IMR-90 (cell line): ENCODE data around the gene S1PR4. TPM values are rescaled to one million over a fixed set of nuclear protein-coding genes. Genes with fewer than 3 reads are reported as not detected.
A peak's percentile ranks its signal among the peaks of the same experiment; 100 is the strongest.

Experiments used
- ATAC-seq: fragments of 200-7000 bp; cut with Tn5 transposase; 2 replicates; pipeline ENCODE4 v1.9.1; 2020; ENCODE audit warnings: low read depth, mild to moderate bottlenecking, moderate library complexity
- BruUV-seq: library from RNA; stranded (reverse); fragments of 400-500 nt; replicated peaks from 2 replicates; lab custom pipeline; 2021; lab: Mats Ljungman, UMichigan
- CTCF ChIA-PET: fragments of 300-600 bp; formaldehyde crosslinking; extraction: SDS; loops from one replicate; lab custom pipeline; 2021; ENCODE audit warnings: antibody characterized with exemption; lab: Yijun Ruan, JAX
- POLR2A ChIA-PET: fragments of 300-600 bp; sonication (Branson Sonifier 250); formaldehyde crosslinking; loops from one replicate; lab custom pipeline; 2022; ENCODE audit warnings: antibody characterized with exemption; ENCODE audit not compliant: unreplicated experiment; lab: Charles Lee
- DNase-seq: peaks from one replicate; pipeline ENCODE4 v3.0.0; 2013
- H2AFZ ChIP-seq: replicated peaks from 2 replicates; pipeline ENCODE3; 2013; ENCODE audit warnings: low read length, mild to moderate bottlenecking; ENCODE audit not compliant: poor library complexity
- H2AK5ac ChIP-seq: 2 replicates; pipeline ENCODE4 v1.6.1; 2013; ENCODE audit warnings: low read depth, low read length, inconsistent platforms
- H2AK9ac ChIP-seq: replicated peaks from 2 replicates; pipeline ENCODE3; 2013; ENCODE audit warnings: mild to moderate bottlenecking, low read depth, low read length, moderate library complexity; ENCODE audit not compliant: poor library complexity
- H2BK120ac ChIP-seq: 2 replicates; pipeline ENCODE4 v1.6.1; 2013; ENCODE audit warnings: low read depth, low read length, inconsistent platforms
- H2BK15ac ChIP-seq: 3 replicates; pipeline ENCODE4 v1.6.1; 2013; ENCODE audit warnings: low read depth, low read length, inconsistent platforms
- H2BK20ac ChIP-seq: 2 replicates; pipeline ENCODE4 v1.6.1; 2013; ENCODE audit warnings: low read depth, mild to moderate bottlenecking, inconsistent platforms, low read length, moderate library complexity
- H2BK5ac ChIP-seq: 2 replicates; pipeline ENCODE4 v1.6.1; 2013; ENCODE audit warnings: mild to moderate bottlenecking, low read depth, low read length, inconsistent platforms; ENCODE audit not compliant: poor library complexity, severe bottlenecking
- H3K14ac ChIP-seq: replicated peaks from 2 replicates; pipeline ENCODE4 v1.6.1; 2013; ENCODE audit warnings: low read depth, low read length, inconsistent platforms
- H3K18ac ChIP-seq: 2 replicates; pipeline ENCODE4 v1.6.1; 2013; ENCODE audit warnings: low read depth, low read length, control low read depth
- H3K23ac ChIP-seq: 2 replicates; pipeline ENCODE4 v1.6.1; 2013; ENCODE audit warnings: low read depth, low read length, inconsistent platforms
- H3K27ac ChIP-seq: 2 replicates; pipeline ENCODE4 v1.5.1; 2013; ENCODE audit warnings: mild to moderate bottlenecking, control low read depth, low read length; ENCODE audit not compliant: insufficient read depth
- H3K27me3 ChIP-seq: 2 replicates; pipeline ENCODE4 v1.6.1; 2013; ENCODE audit warnings: low read length; ENCODE audit not compliant: control insufficient read depth, insufficient read depth
- H3K36me3 ChIP-seq: 2 replicates; pipeline ENCODE4 v1.6.1; 2013; ENCODE audit warnings: low read length, mixed read lengths; ENCODE audit not compliant: control insufficient read depth, insufficient read depth
- H3K4ac ChIP-seq: 2 replicates; pipeline ENCODE4 v1.6.1; 2013; ENCODE audit warnings: low read depth, low read length, inconsistent platforms
- H3K4me1 ChIP-seq: 2 replicates; pipeline ENCODE4 v1.6.1; 2013; ENCODE audit warnings: low read length, mixed read lengths; ENCODE audit not compliant: control insufficient read depth, insufficient read depth
- H3K4me2 ChIP-seq: 2 replicates; pipeline ENCODE4 v1.6.1; 2013; ENCODE audit warnings: low read depth, mild to moderate bottlenecking, control low read depth, low read length, moderate library complexity
- H3K4me3 ChIP-seq: 2 replicates; pipeline ENCODE4 v1.5.1; 2013; ENCODE audit warnings: low read depth, mild to moderate bottlenecking, control low read depth, low read length, moderate library complexity; ENCODE audit not compliant: insufficient read depth
- H3K56ac ChIP-seq: 2 replicates; pipeline ENCODE4 v1.6.1; 2013; ENCODE audit warnings: low read length, inconsistent platforms; ENCODE audit not compliant: insufficient read depth; ENCODE audit errors: extremely low read depth
- H3K79me1 ChIP-seq, 2 experiments: 2 replicates each; pipeline ENCODE4 v1.6.1; 2013; ENCODE audit warnings: low read length in 2 of 2, inconsistent platforms in 1 of 2, low read depth in 1 of 2
- H3K9ac ChIP-seq: 2 replicates; pipeline ENCODE4 v1.6.1; 2013; ENCODE audit warnings: low read depth, low read length, control low read depth
- H3K9me1 ChIP-seq: 2 replicates; pipeline ENCODE4 v1.6.1; 2013; ENCODE audit warnings: low read length, inconsistent platforms; ENCODE audit not compliant: insufficient read depth
- H3K9me3 ChIP-seq: 2 replicates; pipeline ENCODE4 v1.6.1; 2013; ENCODE audit warnings: low read length; ENCODE audit not compliant: control insufficient read depth, insufficient read depth
- H4K20me1 ChIP-seq: 2 replicates; pipeline ENCODE4 v1.6.1; 2013; ENCODE audit warnings: low read length, inconsistent platforms; ENCODE audit not compliant: insufficient read depth
- H4K5ac ChIP-seq: 2 replicates; pipeline ENCODE4 v1.6.1; 2013; ENCODE audit warnings: mild to moderate bottlenecking, low read depth, low read length, control low read depth
- H4K8ac ChIP-seq, 2 experiments: 2 replicates each; pipeline ENCODE4 v1.6.1; 2013; ENCODE audit warnings: low read depth in 2 of 2, low read length in 2 of 2, control low read depth in 1 of 2, inconsistent platforms in 1 of 2
- H4K91ac ChIP-seq: 2 replicates; pipeline ENCODE4 v1.6.1; 2013; ENCODE audit warnings: low read depth, low read length, inconsistent platforms; ENCODE audit not compliant: insufficient read depth
- CHD1 ChIP-seq: IDR thresholded peaks from 2 replicates; pipeline ENCODE4 v1.6.1; 2012; ENCODE audit warnings: low read depth, low read length, improper control_type of control experiment
- MAZ ChIP-seq: IDR thresholded peaks from 2 replicates; pipeline ENCODE4 v1.6.1; 2012; ENCODE audit warnings: low read depth, mild to moderate bottlenecking, low read length, improper control_type of control experiment, moderate library complexity, borderline replicate concordance
- MXI1 ChIP-seq: IDR thresholded peaks from 2 replicates; pipeline ENCODE4 v1.6.1; 2012; ENCODE audit warnings: low read depth, mild to moderate bottlenecking, low read length, moderate library complexity, borderline replicate concordance
- NFE2L2 ChIP-seq: fragments of 150-350 bp; IDR thresholded peaks from 2 replicates; pipeline ENCODE4 v1.6.1; 2016; ENCODE audit warnings: low read depth, mild to moderate bottlenecking, low read length
- POLR2A ChIP-seq: IDR thresholded peaks from 2 replicates; pipeline ENCODE4 v1.6.1; 2012; ENCODE audit warnings: mild to moderate bottlenecking, low read depth, low read length
- RAD21 ChIP-seq: IDR thresholded peaks from 2 replicates; pipeline ENCODE4 v1.6.1; 2012; ENCODE audit warnings: low read length, improper control_type of control experiment
- RCOR1 ChIP-seq: IDR thresholded peaks from 2 replicates; pipeline ENCODE4 v1.6.1; 2012; ENCODE audit warnings: mild to moderate bottlenecking, low read length, improper control_type of control experiment; ENCODE audit not compliant: insufficient replicate concordance
- SMC3 ChIP-seq: fragments of 150-350 bp; IDR thresholded peaks from 2 replicates; pipeline ENCODE4 v1.6.1; 2016; ENCODE audit warnings: low read depth, mild to moderate bottlenecking, antibody characterized with exemption, low read length, moderate library complexity
- WGBS, 2 experiments: methylation state at CpG; one replicate each; pipeline versions ENCODE4 v1.1.5 to v1.1.7; 2013; ENCODE audit warnings: missing lambda C conversion rate in 2 of 2; ENCODE audit not compliant: insufficient read length in 1 of 2; ENCODE audit errors: extremely low coverage in 2 of 2; 5-methylcytosine and 5-hydroxymethylcytosine counted together
- dilution Hi-C: fragments of 300-500 bp; cut with HindIII; formaldehyde crosslinking; loops from one replicate; pipeline ENCODE4 v1.14.3; 2018; ENCODE audit warnings: low sequenced_read_pairs; ENCODE audit not compliant: unreplicated experiment
- in situ Hi-C: fragments of 300-500 bp; cut with MboI; formaldehyde crosslinking; loops from 3 replicates; pipeline ENCODE4 v1.14.3; 2019; ENCODE audit warnings: low sequenced_read_pairs, inconsistent platforms, mixed read lengths
- intact Hi-C: fragments of 100-400 bp; cut with micrococcal nuclease; formaldehyde crosslinking; loops from 2 replicates; pipeline ENCODE4 v1.10.0; 2022
- polyA plus RNA-seq, 3 experiments: library from polyadenylated mRNA; depleted of rRNA; stranded (reverse); fragments of >200 nt; gene quantifications; 2 replicates each; pipeline ENCODE4 v1.2.3, GENCODE V29; 2012; ENCODE audit warnings: low replicate concordance in 1 of 3
- total RNA-seq: library from RNA; depleted of rRNA; stranded (reverse); fragments of >200 nt; gene quantifications from 2 replicates; pipeline ENCODE4 v1.2.3, GENCODE V29; 2012
- TF ChIP-seq, protein P1 (sequence below): conservative IDR thresholded peaks from 2 replicates; pipeline ENCODE4 v1.5.1; 2012; ENCODE audit warnings: mild to moderate bottlenecking, low read depth, low read length, improper control_type of control experiment
- TF ChIP-seq, protein P2 (sequence below): fragments of 150-350 bp; IDR thresholded peaks from 2 replicates; pipeline ENCODE4 v1.6.1; 2017; ENCODE audit warnings: mild to moderate bottlenecking, antibody characterized with exemption, low read length, low read depth

S1PR4 gene
- total and polyA plus RNA-seq, 2 of the 4 experiments (the other 2 are of a cell fraction): not detected

DNA sequence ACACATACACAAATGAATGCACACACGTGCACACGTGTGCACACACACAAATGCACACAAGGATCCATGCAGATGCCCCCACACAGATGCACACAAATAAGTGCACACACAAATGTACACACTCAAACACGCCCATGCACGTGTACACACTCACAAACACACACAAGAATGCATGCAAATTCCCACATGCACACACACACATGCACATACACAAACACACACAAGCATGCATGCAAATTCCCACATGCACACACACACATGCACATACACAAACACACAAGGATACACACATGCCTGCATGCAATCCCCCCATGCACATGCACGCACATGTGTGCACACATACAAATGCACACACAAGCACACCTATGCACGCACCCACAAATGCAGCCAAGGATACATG, 29.5 kb upstream of the S1PR4 start:
- Histone ChIP-seq H3K9me1 (peaks cover 6% of the 10 kb centered on the region; the same call in 1 of the 2 replicates), H3K4ac (no peak overlapping the region), H3K36me3 (no peaks in the 10 kb centered on the region), H3K4me1 (no peaks in the 10 kb centered on the region), H2BK15ac (no peak overlapping the region), H4K91ac (no peak overlapping the region), H3K79me1 (no peaks in the 10 kb centered on the region), H2BK20ac (no peak overlapping the region), H2AFZ (peak overlapping the region; percentile 82), H3K4me3 (no peak overlapping the region), H3K27me3 (no peaks in the 10 kb centered on the region), H2BK120ac (no peak overlapping the region), H4K20me1 (no peaks in the 10 kb centered on the region; the same call in 1 of the 2 replicates), H2BK5ac (no peak overlapping the region), H2AK9ac (no peak overlapping the region), H3K18ac (no peak overlapping the region), H3K14ac (no peak overlapping the region), H3K9me3 (no peaks in the 10 kb centered on the region), H2AK5ac (no peak overlapping the region), H3K27ac (no peak overlapping the region), H4K8ac (no peak overlapping the region), H4K5ac (no peak overlapping the region), H3K9ac (no peak overlapping the region), H3K4me2 (no peak overlapping the region), H3K23ac (no peak overlapping the region), H3K56ac (no peak overlapping the region)
- TF ChIP-seq CHD1 (no peak), SMC3 (no peak), POLR2A (no peak), MXI1 (no peak), RAD21 (no peak), MAZ (no peak), RCOR1 (no peak), NFE2L2 (no peak)
- TF ChIP-seq, protein P1, sequence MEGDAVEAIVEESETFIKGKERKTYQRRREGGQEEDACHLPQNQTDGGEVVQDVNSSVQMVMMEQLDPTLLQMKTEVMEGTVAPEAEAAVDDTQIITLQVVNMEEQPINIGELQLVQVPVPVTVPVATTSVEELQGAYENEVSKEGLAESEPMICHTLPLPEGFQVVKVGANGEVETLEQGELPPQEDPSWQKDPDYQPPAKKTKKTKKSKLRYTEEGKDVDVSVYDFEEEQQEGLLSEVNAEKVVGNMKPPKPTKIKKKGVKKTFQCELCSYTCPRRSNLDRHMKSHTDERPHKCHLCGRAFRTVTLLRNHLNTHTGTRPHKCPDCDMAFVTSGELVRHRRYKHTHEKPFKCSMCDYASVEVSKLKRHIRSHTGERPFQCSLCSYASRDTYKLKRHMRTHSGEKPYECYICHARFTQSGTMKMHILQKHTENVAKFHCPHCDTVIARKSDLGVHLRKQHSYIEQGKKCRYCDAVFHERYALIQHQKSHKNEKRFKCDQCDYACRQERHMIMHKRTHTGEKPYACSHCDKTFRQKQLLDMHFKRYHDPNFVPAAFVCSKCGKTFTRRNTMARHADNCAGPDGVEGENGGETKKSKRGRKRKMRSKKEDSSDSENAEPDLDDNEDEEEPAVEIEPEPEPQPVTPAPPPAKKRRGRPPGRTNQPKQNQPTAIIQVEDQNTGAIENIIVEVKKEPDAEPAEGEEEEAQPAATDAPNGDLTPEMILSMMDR: no peak
- TF ChIP-seq, protein P2, sequence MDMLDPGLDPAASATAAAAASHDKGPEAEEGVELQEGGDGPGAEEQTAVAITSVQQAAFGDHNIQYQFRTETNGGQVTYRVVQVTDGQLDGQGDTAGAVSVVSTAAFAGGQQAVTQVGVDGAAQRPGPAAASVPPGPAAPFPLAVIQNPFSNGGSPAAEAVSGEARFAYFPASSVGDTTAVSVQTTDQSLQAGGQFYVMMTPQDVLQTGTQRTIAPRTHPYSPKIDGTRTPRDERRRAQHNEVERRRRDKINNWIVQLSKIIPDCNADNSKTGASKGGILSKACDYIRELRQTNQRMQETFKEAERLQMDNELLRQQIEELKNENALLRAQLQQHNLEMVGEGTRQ: no peak
- dilution Hi-C loops (no loop called here), in situ Hi-C loops (no loop called here), intact Hi-C loops (no loop called here)
- no peak for DNase-seq
- CTCF ChIA-PET: no interaction called here
- no peak for ATAC-seq
- BruUV-seq: no TSS peak
- WGBS, 2 experiments: 86% methylated on average over 5 of the region's 6 CpGs; no CpG with 5 or more reads in 1 of the 2 experiments
- POLR2A ChIA-PET: no interaction called here
